Lower leg skin (tissue), 4 donors: ENCODE measurements around the gene FCER2. TPM values are rescaled to one million over a fixed set of nuclear protein-coding genes. Genes with fewer than 3 reads are reported as not detected.
"Not testable (repeated sequence)": the region's sequence is repeated elsewhere in the genome, so short reads cannot be mapped to it uniquely, and the experiment has no call there.

Experiments used
- DNase-seq, 2 donors: peaks; one replicate each; pipeline ENCODE4 v3.0.0-alpha.2; 2019; ENCODE audit warnings: low spot score in 2 of 2
- H3K4me3 ChIP-seq: fragments of 200-600 bp; sonication (generic); 2 replicates; pipeline ENCODE4 v1.5.1; 2017; ENCODE audit warnings: mild to moderate bottlenecking, low read depth; ENCODE audit not compliant: poor library complexity, severe bottlenecking
- POLR2A ChIP-seq, 2 donors: fragments of 450-650 bp; IDR thresholded peaks; one replicate each; pipeline ENCODE4 v1.6.1; 2016 to 2017; ENCODE audit warnings: antibody characterized with exemption in 2 of 2, mild to moderate bottlenecking in 1 of 2, moderate library complexity in 1 of 2
- WGBS, 2 donors: methylation state at CpG; one replicate each; pipeline ENCODE4 v1.1.5; 2018; 5-methylcytosine and 5-hydroxymethylcytosine counted together
- intact Hi-C: fragments of 100-400 bp; cut with DNase I; formaldehyde crosslinking; loops from one replicate; pipeline ENCODE4 v1.15.0; 2023; ENCODE audit warnings: low total_unique reads
- total RNA-seq, 4 donors: library from RNA; depleted of rRNA; stranded (reverse); fragments of >200 nt; gene quantifications; one replicate each; pipeline ENCODE4 v1.1.0, GENCODE V29; 2016
- TF ChIP-seq, protein P1 (sequence below), 3 donors: fragments of 450-650 bp; IDR thresholded peaks; one replicate each; pipeline ENCODE4 v1.5.1; 2016; ENCODE audit warnings: antibody characterized with exemption in 3 of 3, mild to moderate bottlenecking in 3 of 3, moderate library complexity in 2 of 3

The FCER2 gene, protein sequence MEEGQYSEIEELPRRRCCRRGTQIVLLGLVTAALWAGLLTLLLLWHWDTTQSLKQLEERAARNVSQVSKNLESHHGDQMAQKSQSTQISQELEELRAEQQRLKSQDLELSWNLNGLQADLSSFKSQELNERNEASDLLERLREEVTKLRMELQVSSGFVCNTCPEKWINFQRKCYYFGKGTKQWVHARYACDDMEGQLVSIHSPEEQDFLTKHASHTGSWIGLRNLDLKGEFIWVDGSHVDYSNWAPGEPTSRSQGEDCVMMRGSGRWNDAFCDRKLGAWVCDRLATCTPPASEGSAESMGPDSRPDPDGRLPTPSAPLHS
- not detected for total RNA-seq

GRCh38 chr19:7701654-7702457 is at the start of gene FCER2:
Gene FCER2, minus strand, starts transcription at chr19:7702131. Its CDS starts 2,371 bp downstream, at chr19:7699760.
- 55 to 60% methylated on average over 20 of the region's 20 CpGs for WGBS, 2 donors
- intact Hi-C loops = no loop called here
- no peak for DNase-seq
- TF ChIP-seq, protein P1, sequence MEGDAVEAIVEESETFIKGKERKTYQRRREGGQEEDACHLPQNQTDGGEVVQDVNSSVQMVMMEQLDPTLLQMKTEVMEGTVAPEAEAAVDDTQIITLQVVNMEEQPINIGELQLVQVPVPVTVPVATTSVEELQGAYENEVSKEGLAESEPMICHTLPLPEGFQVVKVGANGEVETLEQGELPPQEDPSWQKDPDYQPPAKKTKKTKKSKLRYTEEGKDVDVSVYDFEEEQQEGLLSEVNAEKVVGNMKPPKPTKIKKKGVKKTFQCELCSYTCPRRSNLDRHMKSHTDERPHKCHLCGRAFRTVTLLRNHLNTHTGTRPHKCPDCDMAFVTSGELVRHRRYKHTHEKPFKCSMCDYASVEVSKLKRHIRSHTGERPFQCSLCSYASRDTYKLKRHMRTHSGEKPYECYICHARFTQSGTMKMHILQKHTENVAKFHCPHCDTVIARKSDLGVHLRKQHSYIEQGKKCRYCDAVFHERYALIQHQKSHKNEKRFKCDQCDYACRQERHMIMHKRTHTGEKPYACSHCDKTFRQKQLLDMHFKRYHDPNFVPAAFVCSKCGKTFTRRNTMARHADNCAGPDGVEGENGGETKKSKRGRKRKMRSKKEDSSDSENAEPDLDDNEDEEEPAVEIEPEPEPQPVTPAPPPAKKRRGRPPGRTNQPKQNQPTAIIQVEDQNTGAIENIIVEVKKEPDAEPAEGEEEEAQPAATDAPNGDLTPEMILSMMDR (IDR thresholded peaks at IDR 0.05) = no peak
- H3K4me3 ChIP-seq = no peak within 1 kb of the TSS

- no peak overlapping the region for H3K4me3 ChIP-seq
- WGBS, 2 donors = 60 to 62% methylated on average over 12 of the region's 12 CpGs
- intact Hi-C loops = no loop called here
- TF ChIP-seq POLR2A (IDR thresholded peaks at IDR 0.05) = no peak
- TF ChIP-seq, protein P1 (IDR thresholded peaks at IDR 0.05) = no peak
- DNase-seq = no peak
Observed at GRCh38 chr19:7751157-7751783, 49.3 kb upstream of the FCER2 start.

- 7 to 16% methylated on average over 4 of the region's 4 CpGs for WGBS, 2 donors
- TF ChIP-seq, protein P1 (IDR thresholded peaks at IDR 0.05) = no peak
- no peak for TF ChIP-seq POLR2A (IDR thresholded peaks at IDR 0.05)
- intact Hi-C loops = no loop called here
- no peak for DNase-seq
- no peak overlapping the region for H3K4me3 ChIP-seq
Observed at GRCh38 chr19:7748756-7749155, 46.8 kb upstream of the FCER2 start.

GRCh38 chr19:7748171-7748570 is 46.2 kb upstream of the FCER2 start:
- no peak for TF ChIP-seq POLR2A (IDR thresholded peaks at IDR 0.05)
- TF ChIP-seq, protein P1 (IDR thresholded peaks at IDR 0.05) = no peak
- intact Hi-C loops = no loop called here
- no peak overlapping the region for H3K4me3 ChIP-seq
- no peak for DNase-seq
- WGBS, 2 donors = 65 to 70% methylated on average over 2 of the region's 2 CpGs

DNA sequence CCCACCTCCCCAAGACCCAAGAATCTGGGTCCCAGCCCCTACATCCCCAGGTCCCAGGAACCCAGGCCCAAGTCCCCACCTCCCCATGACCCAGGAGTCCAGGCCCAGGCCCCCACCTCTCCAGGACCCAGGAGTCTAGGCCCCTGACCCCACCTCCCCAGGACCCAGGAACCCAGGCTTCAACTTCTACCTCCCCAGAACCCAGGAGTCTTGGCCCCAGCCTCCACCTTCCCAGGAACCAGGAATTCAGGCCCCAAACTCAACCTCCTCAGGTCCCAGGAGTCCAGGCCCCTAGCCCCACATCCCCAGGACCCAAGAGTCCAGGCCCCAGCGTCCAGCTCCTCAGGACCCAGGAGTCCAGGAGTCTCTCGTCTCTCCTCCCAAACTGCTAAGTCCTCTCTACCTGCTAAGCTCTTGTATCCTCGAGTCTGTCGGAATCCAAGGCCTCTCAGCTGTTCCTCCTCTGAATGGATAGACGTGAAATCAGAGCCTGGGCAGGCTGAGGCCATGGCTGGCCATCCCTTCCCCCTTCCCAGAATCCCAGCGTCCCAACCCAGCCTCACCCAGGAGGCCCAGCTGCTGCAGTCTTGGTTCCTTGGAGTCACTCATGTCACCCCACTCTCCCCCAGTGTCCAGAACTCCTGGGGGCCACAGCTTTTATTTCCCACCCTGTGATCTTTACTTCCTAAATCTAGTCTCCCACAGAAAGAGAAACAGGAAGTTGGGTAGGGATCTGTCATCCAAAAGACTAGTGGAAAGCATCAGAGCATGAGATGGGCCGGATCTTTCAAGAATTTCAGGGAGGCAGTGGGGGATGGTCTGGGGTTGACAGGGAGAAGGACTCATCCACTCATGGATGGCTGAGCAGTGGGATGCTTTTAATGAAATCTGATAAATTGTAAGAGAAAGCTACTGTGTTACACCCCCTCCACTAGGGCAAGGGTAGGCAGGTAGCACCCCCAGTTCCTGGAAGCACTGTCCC is 45.3 kb upstream of the FCER2 start, which contains the start of gene CD209:
CD209 (minus strand) TSS at position 632 of the 982 bp plus-strand sequence; CDS start at position 609, 23 bp downstream.
- intact Hi-C loops = no loop called here
- no peak for TF ChIP-seq POLR2A (IDR thresholded peaks at IDR 0.05)
- TF ChIP-seq, protein P1 (IDR thresholded peaks at IDR 0.05) = no peak
- 66 to 71% methylated on average over 7 of the region's 7 CpGs for WGBS, 2 donors
- DNase-seq = no peak
- H3K4me3 ChIP-seq = no peak within 1 kb of the TSS

GRCh38 chr19:7746306-7746705 is 44.4 kb upstream of the FCER2 start:
- 69% methylated on average over 4 of the region's 4 CpGs for WGBS, 2 donors
- intact Hi-C loops, H3K4me3 ChIP-seq, DNase-seq: not testable (repeated sequence)
